HG03575 (cell line): ENCODE results near the gene PDGFB.

Source experiments
- ATAC-seq: cut with Tn5 transposase; IDR thresholded peaks from one replicate; pipeline ENCODE4 v1.9.1; 2021; ENCODE audit not compliant: unreplicated experiment, insufficient number of reproducible peaks, low FRiP score; ENCODE audit errors: extremely low read depth

PDGFB gene

GRCh38 chr22:39279170-39279850 lies 34.5 kb upstream of the PDGFB start:
- ATAC-seq: no peak

- no peak for ATAC-seq
Measured at GRCh38 chr22:39278040-39278439, 33.3 kb upstream of the PDGFB start.

GRCh38 chr22:39277142-39277607 lies 32.4 kb upstream of the PDGFB start:
- ATAC-seq: no peak

GRCh38 chr22:39276440-39277141 lies 31.8 kb upstream of the PDGFB start:
- no peak for ATAC-seq

GRCh38 chr22:39275814-39276439 lies 31.1 kb upstream of the PDGFB start:
- no peak for ATAC-seq

- ATAC-seq: no peak
Measured at GRCh38 chr22:39273950-39274887, 29.4 kb upstream of the PDGFB start.

GRCh38 chr22:39270792-39271191 lies 26.0 kb upstream of the PDGFB start:
- no peak for ATAC-seq

- ATAC-seq: no peak
Measured at GRCh38 chr22:39270280-39270679, 25.5 kb upstream of the PDGFB start.

- ATAC-seq: no peak
Measured at GRCh38 chr22:39269095-39269790, 24.5 kb upstream of the PDGFB start.

GRCh38 chr22:39268645-39269044 lies 23.9 kb upstream of the PDGFB start:
- ATAC-seq: no peak

GRCh38 chr22:39267974-39268373 lies 23.2 kb upstream of the PDGFB start:
- ATAC-seq: no peak

GRCh38 chr22:39266398-39267030 lies 21.7 kb upstream of the PDGFB start:
- ATAC-seq: peak; percentile 63

GRCh38 chr22:39265143-39265886 lies 20.5 kb upstream of the PDGFB start:
- ATAC-seq: no peak

- no peak for ATAC-seq
Measured at GRCh38 chr22:39264349-39265038, 19.7 kb upstream of the PDGFB start.

GRCh38 chr22:39263626-39264348 lies 19.0 kb upstream of the PDGFB start:
- no peak for ATAC-seq

GRCh38 chr22:39259666-39260065 lies 14.9 kb upstream of the PDGFB start:
- ATAC-seq: no peak
